Spinal cord (tissue), 10 donors: Measurements from ENCODE around the gene DAAM1. TPM values are rescaled to one million over a fixed set of nuclear protein-coding genes. Genes with fewer than 3 reads are reported as not detected.

Experiments used
- DNase-seq, 6 donors: peaks; one replicate each; pipeline versions ENCODE4 v3.0.0 to v3.0.0-alpha.2; 2013 to 2015; ENCODE audit warnings: low spot score in 6 of 6, low read depth in 4 of 6
- H3K27ac ChIP-seq: one replicate; pipeline ENCODE4 v1.5.1; 2013; ENCODE audit warnings: low read depth, low read length, control low read depth
- H3K27me3 ChIP-seq: one replicate; pipeline ENCODE4 v1.6.1; 2013; ENCODE audit warnings: low read length; ENCODE audit not compliant: control insufficient read depth, insufficient read depth
- H3K36me3 ChIP-seq: one replicate; pipeline ENCODE4 v1.6.1; 2013; ENCODE audit warnings: low read length; ENCODE audit not compliant: control insufficient read depth, insufficient read depth
- H3K4me1 ChIP-seq: one replicate; pipeline ENCODE4 v1.6.1; 2013; ENCODE audit warnings: low read length; ENCODE audit not compliant: control insufficient read depth, insufficient read depth
- H3K4me3 ChIP-seq: one replicate; pipeline ENCODE4 v1.5.1; 2013; ENCODE audit warnings: low read depth, low read length, control low read depth
- H3K9me3 ChIP-seq: one replicate; pipeline ENCODE4 v1.6.1; 2013; ENCODE audit warnings: low read length; ENCODE audit not compliant: control insufficient read depth, insufficient read depth
- WGBS: methylation state at CpG from one replicate; pipeline ENCODE4 v1.1.5; 2013; ENCODE audit warnings: missing lambda C conversion rate; ENCODE audit not compliant: insufficient coverage; 5-methylcytosine and 5-hydroxymethylcytosine counted together
- polyA plus RNA-seq, 2 donors: library from polyadenylated mRNA; unstranded; fragments of 120-200 nt; gene quantifications; one replicate each; pipeline ENCODE4 v1.2.1, GENCODE V29; 2013; ENCODE audit not compliant: insufficient read length in 2 of 2
- total RNA-seq, 2 donors: library from RNA; depleted of rRNA in 1 of 2; stranded (reverse); fragments of 120-200 nt in 1 of 2; fragments of >200 nt in 1 of 2; gene quantifications; one replicate each; pipeline versions ENCODE4 v1.2.3 to v1.2.4, GENCODE V29; 2013 to 2014
- donor health status: healthy.

DAAM1 gene
- total and polyA plus RNA-seq, 4 donors: 32.9 to 78.0 (median 61.7) TPM

DNA sequence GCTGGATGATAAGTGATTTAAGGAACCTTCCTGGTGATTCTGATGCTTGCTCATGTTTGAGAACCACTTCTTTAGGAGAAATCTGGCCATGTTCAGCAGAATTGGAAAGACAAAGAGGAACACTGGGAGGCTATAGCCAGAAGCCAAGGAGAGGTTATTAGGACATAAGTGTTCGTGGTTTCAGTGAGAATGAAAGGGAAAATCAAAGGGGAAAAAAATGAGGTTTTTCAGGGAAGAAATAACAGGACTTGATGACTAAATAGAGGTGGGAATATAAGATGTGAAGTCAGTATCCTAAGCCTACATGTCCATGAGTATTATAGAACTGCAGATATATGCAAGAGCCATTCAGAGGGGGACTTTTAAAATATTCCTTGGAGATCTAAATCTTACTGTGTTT, 95.6 kb downstream of the DAAM1 start:
- Histone ChIP-seq H3K4me3 (no peak overlapping the region), H3K27ac (no peak overlapping the region), H3K36me3 (peaks cover 3% of the 10 kb centered on the region), H3K4me1 (no peaks in the 10 kb centered on the region), H3K9me3 (no peaks in the 10 kb centered on the region), H3K27me3 (no peaks in the 10 kb centered on the region)
- no peak for DNase-seq
- WGBS: 100% methylated on average over 1 of the region's 1 CpG

GRCh38 chr14:59292028-59292427, 103.6 kb downstream of the DAAM1 start:
- Histone ChIP-seq H3K27me3 (no peaks in the 10 kb centered on the region), H3K4me3 (no peak overlapping the region), H3K27ac (no peak overlapping the region), H3K4me1 (no peaks in the 10 kb centered on the region), H3K9me3 (no peaks in the 10 kb centered on the region), H3K36me3 (peaks cover 10% of the 10 kb centered on the region)
- WGBS: 100% methylated on average over 1 of the region's 1 CpG
- DNase-seq: no peak

DNA sequence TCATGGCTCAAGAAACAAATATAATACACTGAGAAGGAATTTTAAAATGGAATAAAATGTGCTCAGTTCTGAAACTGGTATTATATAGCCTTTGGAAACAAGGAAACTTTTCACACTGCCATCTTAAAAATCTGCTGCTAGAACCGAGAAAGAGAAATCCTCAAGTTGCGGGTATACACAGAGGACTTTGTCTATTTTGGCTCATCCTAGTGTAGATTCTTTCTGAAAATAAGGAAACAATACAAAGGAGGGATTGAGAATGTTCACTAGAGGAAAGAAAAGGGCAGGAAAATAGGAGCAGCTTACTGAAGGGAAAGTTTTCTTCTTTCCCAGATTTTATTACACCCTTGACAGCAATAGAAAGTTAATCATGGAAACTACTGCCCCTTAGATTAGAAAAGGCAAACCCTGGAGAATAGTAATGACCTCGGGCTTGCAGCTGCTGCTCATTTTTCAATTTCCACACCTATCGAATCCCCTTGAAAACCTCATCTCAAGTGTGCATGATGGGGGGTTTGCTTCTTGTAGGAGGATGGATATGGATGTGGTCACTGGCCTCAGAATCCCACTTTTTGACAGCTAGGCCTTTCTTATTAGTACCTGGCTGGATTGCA, 104.6 kb downstream of the DAAM1 start:
- peak in 1 of 6 donors; percentile 70 for DNase-seq
- H3K9me3 ChIP-seq: no peaks in the 10 kb centered on the region
- peak overlapping the region; percentile 55 for H3K27ac ChIP-seq
- H3K27me3 ChIP-seq: no peaks in the 10 kb centered on the region
- H3K36me3 ChIP-seq: peaks cover 10% of the 10 kb centered on the region
- no peak overlapping the region for H3K4me3 ChIP-seq
- WGBS: no CpG with 5 or more reads among the region's 4 CpGs
- H3K4me1 ChIP-seq: no peaks in the 10 kb centered on the region

DNA sequence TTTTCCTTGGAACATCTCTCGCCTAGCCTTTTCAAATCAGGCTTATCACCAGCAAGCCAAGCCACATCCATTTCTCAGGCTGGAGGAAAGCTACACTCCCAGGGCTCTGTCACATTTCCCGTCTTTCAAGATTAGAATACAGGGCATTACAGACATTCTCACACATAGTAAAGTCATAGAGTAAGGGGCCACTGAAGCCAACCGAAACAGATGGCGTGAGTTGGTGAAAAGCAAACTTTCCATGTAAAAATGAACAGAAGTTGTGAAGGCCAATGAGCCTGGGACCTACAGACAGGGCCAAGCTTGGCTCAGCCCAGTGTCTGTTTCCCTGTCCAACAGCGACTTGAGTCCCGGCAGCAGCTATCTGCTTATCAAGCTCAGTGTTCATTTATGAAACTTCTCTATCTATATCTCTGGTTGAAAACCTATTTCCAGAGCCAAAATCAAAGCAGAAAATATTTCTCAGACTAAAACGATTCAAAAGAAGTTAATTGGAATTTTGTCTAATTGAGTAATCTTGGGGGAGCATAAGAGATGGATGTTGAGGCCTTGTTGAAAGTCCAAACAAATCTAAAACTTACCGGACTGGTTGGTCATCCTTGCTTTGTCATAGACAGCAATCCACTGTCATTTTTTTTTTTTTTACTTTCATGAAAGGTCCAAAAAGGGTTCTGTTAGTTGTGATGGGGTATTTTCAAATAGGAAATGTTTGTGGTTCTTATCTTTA, 105.6 kb downstream of the DAAM1 start:
- DNase-seq: peak in 1 of 6 donors; percentile 38
- H3K27ac ChIP-seq: peak overlapping the region; percentile 16
- 82% methylated on average over 5 of the region's 8 CpGs for WGBS
- H3K36me3 ChIP-seq: peaks cover 10% of the 10 kb centered on the region
- no peak overlapping the region for H3K4me3 ChIP-seq
- no peaks in the 10 kb centered on the region for H3K9me3 ChIP-seq
- H3K4me1 ChIP-seq: no peaks in the 10 kb centered on the region
- H3K27me3 ChIP-seq: no peaks in the 10 kb centered on the region

GRCh38 chr14:59294662-59294992, 106.2 kb downstream of the DAAM1 start:
- peak in 1 of 6 donors; percentile 39 for DNase-seq
- no peak overlapping the region for H3K4me3 ChIP-seq
- H3K9me3 ChIP-seq: no peaks in the 10 kb centered on the region
- H3K36me3 ChIP-seq: peaks cover 10% of the 10 kb centered on the region
- H3K4me1 ChIP-seq: no peaks in the 10 kb centered on the region
- H3K27me3 ChIP-seq: no peaks in the 10 kb centered on the region
- no CpG with 5 or more reads among the region's 1 CpG for WGBS
- no peak overlapping the region for H3K27ac ChIP-seq

DNA sequence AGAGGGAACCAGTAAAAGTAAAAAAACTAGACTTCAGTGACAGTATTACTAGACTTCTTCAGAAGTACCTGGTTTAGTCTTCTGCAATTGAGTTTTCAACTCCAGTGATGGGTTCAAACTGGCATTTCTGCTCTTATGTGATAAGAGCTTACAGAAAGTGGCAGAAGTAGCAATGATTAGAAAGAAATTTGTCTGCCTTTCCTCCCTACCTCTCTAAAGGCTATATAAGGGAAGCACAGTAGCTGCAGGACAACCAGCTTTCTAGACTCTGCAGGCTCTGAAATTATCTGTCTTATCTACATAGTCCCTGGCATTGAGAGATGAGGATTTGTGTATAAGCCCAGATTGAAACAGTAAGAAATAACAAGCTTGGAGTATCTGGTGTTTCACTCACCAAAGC, 107.5 kb downstream of the DAAM1 start:
- no peaks in the 10 kb centered on the region for H3K9me3 ChIP-seq
- H3K4me1 ChIP-seq: no peaks in the 10 kb centered on the region
- H3K27ac ChIP-seq: no peak overlapping the region
- H3K36me3 ChIP-seq: peaks cover 10% of the 10 kb centered on the region
- H3K27me3 ChIP-seq: no peaks in the 10 kb centered on the region
- no peak overlapping the region for H3K4me3 ChIP-seq
- no peak for DNase-seq

- Histone ChIP-seq H3K36me3 (peaks cover 8% of the 10 kb centered on the region), H3K27me3 (no peaks in the 10 kb centered on the region), H3K4me3 (no peak overlapping the region), H3K4me1 (no peaks in the 10 kb centered on the region), H3K27ac (no peak overlapping the region), H3K9me3 (no peaks in the 10 kb centered on the region)
- no CpG with 5 or more reads among the region's 2 CpGs for WGBS
- no peak for DNase-seq
Measured at GRCh38 chr14:59296508-59296907, 108.0 kb downstream of the DAAM1 start.

GRCh38 chr14:59297071-59297776, 108.8 kb downstream of the DAAM1 start:
- no peak overlapping the region for H3K4me3 ChIP-seq
- WGBS: 70% methylated on average over 2 of the region's 5 CpGs
- H3K36me3 ChIP-seq: peaks cover under 1% of the 10 kb centered on the region
- H3K4me1 ChIP-seq: no peaks in the 10 kb centered on the region
- no peak for DNase-seq
- no peaks in the 10 kb centered on the region for H3K27me3 ChIP-seq
- no peak overlapping the region for H3K27ac ChIP-seq
- H3K9me3 ChIP-seq: no peaks in the 10 kb centered on the region

DNA sequence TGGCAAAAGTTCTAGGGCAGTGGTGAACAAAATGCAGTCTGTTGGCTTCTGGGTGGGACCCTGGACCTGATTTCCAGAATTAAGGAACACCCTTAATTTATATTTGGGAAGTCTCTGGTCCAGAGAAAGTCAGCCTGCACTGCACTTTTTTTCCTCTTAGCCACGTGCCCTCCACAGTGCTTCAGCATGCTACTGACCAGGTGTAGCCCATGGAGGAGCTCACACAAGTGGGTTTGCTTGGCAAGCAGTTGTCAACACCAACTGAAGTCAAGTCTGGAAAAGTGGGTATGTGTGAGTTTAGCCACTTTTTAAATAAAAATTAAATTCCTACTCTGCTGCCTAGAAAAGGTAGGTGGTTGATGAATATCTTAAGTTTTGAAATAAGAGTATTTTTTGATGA, 111.3 kb downstream of the DAAM1 start:
- Histone ChIP-seq H3K36me3 (no peaks in the 10 kb centered on the region), H3K9me3 (no peaks in the 10 kb centered on the region), H3K4me3 (no peak overlapping the region), H3K27ac (no peak overlapping the region), H3K27me3 (no peaks in the 10 kb centered on the region), H3K4me1 (no peaks in the 10 kb centered on the region)
- no peak for DNase-seq
- 100% methylated on average over 1 of the region's 1 CpG for WGBS

DNA sequence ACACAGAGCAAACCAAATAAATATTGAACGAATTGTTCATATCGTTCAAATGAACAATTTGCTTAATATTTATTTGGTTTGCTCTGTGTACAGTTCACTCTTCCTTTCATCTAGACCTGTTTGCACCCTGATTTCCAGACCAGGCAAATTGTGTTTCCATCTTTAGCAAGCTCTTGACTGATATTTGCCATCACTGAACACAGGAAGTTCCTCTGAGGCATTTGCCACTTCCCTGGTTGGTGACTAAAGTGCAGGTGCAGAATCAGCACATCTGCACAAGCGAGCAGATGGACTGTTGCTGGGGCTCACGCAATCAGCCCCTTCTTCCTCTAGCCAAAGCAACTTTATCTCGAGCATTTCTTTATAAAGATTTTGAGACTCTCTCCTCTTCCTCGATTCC, 112.9 kb downstream of the DAAM1 start:
- Histone ChIP-seq H3K4me3 (no peak overlapping the region), H3K36me3 (no peaks in the 10 kb centered on the region), H3K27me3 (no peaks in the 10 kb centered on the region), H3K4me1 (no peaks in the 10 kb centered on the region), H3K27ac (no peak overlapping the region), H3K9me3 (no peaks in the 10 kb centered on the region)
- no peak for DNase-seq
- no CpG with 5 or more reads among the region's 6 CpGs for WGBS
